T-helper 17 cell (primary cell): Measurements from ENCODE around the gene VPS4A. TPM values are rescaled to one million over a fixed set of nuclear protein-coding genes. Genes with fewer than 3 reads are reported as not detected.

Source experiments
- ATAC-seq: fragments of 150-1000 bp; cut with Tn5 transposase; 2 replicates; pipeline ENCODE4 v1.10.0; 2021; ENCODE audit warnings: mild to moderate bottlenecking, moderate library complexity
- DNase-seq, 3 donors: peaks; one replicate each; pipeline versions ENCODE4 v3.0.0 to v3.0.0-alpha.2; 2020 to 2021
- H3K9me3 ChIP-seq: one replicate; pipeline ENCODE4 v1.7.0; 2013; ENCODE audit warnings: low read length, mild to moderate bottlenecking; ENCODE audit not compliant: control insufficient read depth, poor library complexity, severe bottlenecking
- H3K27ac Mint-ChIP-seq: one replicate; pipeline ENCODE4 v1.8.0; 2022; ENCODE audit warnings: mild to moderate bottlenecking, moderate library complexity, mixed read lengths
- H3K27me3 Mint-ChIP-seq: one replicate; pipeline ENCODE4 v1.8.0; 2022; ENCODE audit warnings: mixed read lengths
- H3K36me3 Mint-ChIP-seq: one replicate; pipeline ENCODE4 v1.8.0; 2022; ENCODE audit warnings: low read depth, mixed read lengths
- H3K4me1 Mint-ChIP-seq: one replicate; pipeline ENCODE4 v1.8.0; 2022; ENCODE audit warnings: mild to moderate bottlenecking, mixed read lengths
- H3K4me3 Mint-ChIP-seq: one replicate; pipeline ENCODE4 v1.8.0; 2022; ENCODE audit warnings: mild to moderate bottlenecking, moderate library complexity, mixed read lengths
- total RNA-seq, 4 donors: library from RNA in 2 of 4; stranded (reverse) in 2 of 4; gene quantifications; one replicate each; pipeline ENCODE4 v1.2.3 and lab custom pipeline; 2022 to 2026

The VPS4A gene
- total RNA-seq (10 to 100 TPM; 43.8 to 53.7 TPM), total RNA-seq (lab: John Stamatoyannopoulos, UW) (38.1 to 73.9 reads per million in 2 donors)

DNA sequence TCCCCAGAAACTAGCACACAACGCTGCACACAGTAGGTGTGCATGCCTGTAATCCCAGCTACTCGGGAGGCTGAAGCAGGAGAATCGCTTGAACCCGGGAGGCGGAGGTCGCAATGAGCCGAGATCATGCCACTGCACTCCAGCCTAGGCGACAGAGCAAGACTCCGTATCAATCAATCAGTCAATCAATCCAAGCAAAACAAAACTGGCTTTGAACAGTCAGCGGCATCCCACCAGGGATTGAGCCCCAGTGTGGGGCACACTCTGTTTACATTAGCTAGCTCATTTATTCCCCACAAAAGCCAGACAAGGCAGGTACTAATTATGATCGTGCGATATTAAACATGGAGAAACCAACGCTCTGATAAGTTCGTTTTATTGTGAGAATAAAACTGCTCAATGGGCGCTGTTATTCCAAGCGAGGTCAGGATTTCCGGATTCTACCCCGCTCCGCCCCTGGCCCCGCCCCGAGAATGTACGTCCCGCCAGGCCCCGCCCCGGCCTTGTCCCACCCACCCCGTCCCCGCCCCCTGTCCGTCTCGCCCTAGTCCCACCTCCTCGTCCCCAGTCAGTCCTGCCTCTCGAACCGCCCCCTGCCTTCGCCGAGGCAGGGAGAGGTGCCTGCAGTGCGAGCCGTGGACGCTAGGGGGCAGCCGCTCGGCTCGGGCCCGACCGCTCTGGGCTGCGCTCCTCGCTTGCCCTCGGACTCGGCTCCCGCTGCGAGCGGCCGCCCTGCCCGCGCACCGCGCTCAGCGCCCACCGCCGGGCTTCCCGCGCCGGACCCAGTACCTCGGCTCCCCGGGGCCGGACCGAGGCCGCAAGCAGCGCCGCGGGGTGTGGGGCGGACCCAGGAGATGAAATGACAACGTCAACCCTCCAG lies at the start of gene VPS4A:
Gene VPS4A, plus strand, starts transcription at position 698 of the 880 bp plus-strand sequence. Its CDS starts 162 bp downstream, at position 860.
- Mint-ChIP-seq H3K4me1 (peaks cover 22% of the 10 kb centered on the region), H3K4me3 (peak within 1 kb of the TSS; percentile 99), H3K36me3 (peaks cover 6% of the 10 kb centered on the region), H3K27me3 (no peaks in the 10 kb centered on the region), H3K27ac (peak within 1 kb of the TSS; percentile 98)
- peak; percentile 98 for ATAC-seq
- no peaks in the 10 kb centered on the region for H3K9me3 ChIP-seq
- DNase-seq: peak; percentile 97 to 100 (median 98)

DNA sequence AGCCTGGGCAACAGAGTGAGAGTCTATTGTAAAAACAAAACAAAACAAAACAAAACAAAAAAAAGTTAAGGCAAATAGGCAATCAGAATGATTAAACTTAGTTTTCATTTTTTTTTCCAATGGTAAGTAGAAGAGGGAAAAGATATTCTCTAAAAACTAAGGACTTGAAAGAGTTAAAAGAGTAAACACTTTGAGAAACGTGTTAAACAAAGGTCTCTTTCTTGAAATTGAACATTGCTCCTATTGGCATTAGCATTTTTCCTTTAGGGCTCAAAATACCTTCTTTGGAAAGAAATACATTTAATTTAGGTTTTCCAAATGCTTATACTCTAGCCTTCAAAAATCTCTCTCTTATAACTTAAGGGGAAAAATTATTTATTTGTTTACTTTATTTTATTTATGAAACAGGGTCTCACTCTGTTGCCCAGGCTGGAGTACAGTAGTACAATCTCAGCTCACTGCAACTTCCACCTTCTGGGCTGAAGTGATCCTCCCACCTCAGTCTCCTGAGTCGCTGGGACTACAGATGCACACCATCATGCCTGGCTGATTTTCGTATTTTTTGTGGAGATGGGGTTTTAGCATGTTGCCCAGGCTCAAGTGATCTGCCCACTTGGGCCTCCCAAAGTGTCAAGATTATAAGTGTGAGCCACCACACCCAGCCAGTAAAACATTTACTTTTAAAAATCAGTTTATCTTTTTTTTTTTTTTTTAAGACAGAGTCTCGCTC lies 44.7 kb upstream of the VPS4A start:
- Mint-ChIP-seq H3K27ac (peak overlapping the region; percentile 37), H3K27me3 (no peaks in the 10 kb centered on the region), H3K4me3 (no peak overlapping the region), H3K4me1 (peaks cover 2% of the 10 kb centered on the region), H3K36me3 (peaks cover 5% of the 10 kb centered on the region)
- DNase-seq (no peak), ATAC-seq (no peak)
- H3K9me3 ChIP-seq: no peaks in the 10 kb centered on the region

DNA sequence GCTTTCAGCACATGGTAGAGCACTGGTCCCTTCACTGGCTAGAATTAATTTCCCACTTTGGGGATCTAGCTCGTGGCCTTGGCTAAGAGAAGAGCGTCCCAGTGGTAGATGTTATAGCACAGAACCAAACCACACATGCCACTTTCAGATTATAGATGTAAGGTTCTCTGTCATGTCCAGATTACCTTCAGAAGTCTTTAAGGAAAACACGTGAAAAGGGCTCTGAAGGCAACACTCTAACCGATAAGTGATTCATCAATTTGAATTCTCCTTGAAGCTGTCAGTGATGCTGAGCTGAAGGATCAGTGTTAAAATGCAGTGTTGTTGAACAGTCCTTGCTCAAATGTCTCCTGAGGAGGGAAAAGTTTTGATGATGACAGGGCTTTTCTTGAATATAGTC lies 43.5 kb upstream of the VPS4A start:
- Mint-ChIP-seq H3K4me1 (peaks cover 2% of the 10 kb centered on the region), H3K27ac (no peak overlapping the region), H3K4me3 (no peak overlapping the region), H3K27me3 (no peaks in the 10 kb centered on the region), H3K36me3 (peaks cover 5% of the 10 kb centered on the region)
- DNase-seq (no peak), ATAC-seq (no peak)
- no peaks in the 10 kb centered on the region for H3K9me3 ChIP-seq

DNA sequence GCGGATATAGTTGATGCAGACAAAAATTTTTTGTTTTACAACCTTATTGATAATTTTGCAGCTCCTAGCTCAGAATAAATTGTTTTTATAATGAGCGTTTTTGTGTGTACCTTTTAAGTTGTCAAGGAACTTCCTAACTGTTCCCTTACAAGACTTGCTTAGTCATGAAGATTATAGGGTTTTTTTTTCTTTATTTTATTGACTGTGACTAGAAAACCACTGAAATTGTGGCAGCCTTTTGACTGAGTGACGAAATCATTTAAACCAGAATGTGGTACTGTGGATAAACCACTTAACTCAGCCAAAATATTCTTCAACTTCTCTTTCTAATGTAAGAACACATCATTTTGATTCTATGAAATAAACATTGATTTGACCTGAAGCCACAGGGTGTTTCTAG lies 40.8 kb upstream of the VPS4A start:
- ATAC-seq (no peak), DNase-seq (no peak)
- Mint-ChIP-seq H3K36me3 (peaks cover 2% of the 10 kb centered on the region), H3K27ac (no peak overlapping the region), H3K27me3 (no peaks in the 10 kb centered on the region), H3K4me1 (peaks cover 7% of the 10 kb centered on the region), H3K4me3 (no peak overlapping the region)
- H3K9me3 ChIP-seq: no peaks in the 10 kb centered on the region

DNA sequence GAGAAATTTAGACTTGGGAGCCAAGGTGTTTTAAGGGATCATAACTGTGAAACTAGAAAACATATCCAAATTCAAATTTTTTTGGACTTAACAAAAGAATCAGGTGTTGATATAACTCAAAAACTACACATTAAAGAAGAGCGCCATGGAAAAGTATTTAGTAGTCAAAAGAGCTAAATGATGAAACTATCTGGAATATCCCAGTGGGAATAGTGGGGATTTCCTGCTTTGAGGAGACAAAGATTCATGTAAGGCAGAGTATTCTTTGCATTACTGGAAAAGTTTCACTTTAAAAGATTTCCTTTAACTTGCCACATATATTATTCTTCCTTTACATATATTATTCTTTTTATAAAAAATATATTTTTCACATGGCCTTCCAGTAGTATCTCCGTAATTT lies 40.3 kb upstream of the VPS4A start:
- peaks cover 8% of the 10 kb centered on the region for H3K4me1 Mint-ChIP-seq
- DNase-seq (no peak), ATAC-seq (no peak)
- peaks cover 2% of the 10 kb centered on the region for H3K36me3 Mint-ChIP-seq
- no peaks in the 10 kb centered on the region for H3K9me3 ChIP-seq
- no peaks in the 10 kb centered on the region for H3K27me3 Mint-ChIP-seq
- H3K27ac Mint-ChIP-seq: no peak overlapping the region
- H3K4me3 Mint-ChIP-seq: no peak overlapping the region

DNA sequence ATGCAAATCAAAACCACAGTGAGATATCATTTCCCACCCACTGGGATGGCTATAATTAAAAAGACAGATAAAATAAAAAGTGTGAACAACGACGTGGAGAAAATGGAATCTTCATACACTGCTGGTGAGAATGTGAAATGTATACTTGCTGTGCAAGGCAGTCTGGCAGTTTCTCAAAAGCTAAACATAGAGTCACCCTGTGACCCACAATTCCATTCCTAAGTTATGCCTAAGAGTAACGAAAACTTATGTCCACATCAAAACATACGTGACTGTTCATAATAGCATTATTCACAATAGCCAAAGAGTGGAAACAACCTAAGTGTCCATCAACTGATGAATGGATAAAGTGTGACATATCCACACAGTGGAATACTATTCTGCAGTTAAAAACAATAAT lies 38.1 kb upstream of the VPS4A start:
- Mint-ChIP-seq H3K27me3 (no peaks in the 10 kb centered on the region), H3K36me3 (no peaks in the 10 kb centered on the region), H3K4me1 (peaks cover 10% of the 10 kb centered on the region), H3K27ac (peak overlapping the region; percentile 9), H3K4me3 (no peak overlapping the region)
- ATAC-seq (no peak), DNase-seq (no peak)
- no peaks in the 10 kb centered on the region for H3K9me3 ChIP-seq

DNA sequence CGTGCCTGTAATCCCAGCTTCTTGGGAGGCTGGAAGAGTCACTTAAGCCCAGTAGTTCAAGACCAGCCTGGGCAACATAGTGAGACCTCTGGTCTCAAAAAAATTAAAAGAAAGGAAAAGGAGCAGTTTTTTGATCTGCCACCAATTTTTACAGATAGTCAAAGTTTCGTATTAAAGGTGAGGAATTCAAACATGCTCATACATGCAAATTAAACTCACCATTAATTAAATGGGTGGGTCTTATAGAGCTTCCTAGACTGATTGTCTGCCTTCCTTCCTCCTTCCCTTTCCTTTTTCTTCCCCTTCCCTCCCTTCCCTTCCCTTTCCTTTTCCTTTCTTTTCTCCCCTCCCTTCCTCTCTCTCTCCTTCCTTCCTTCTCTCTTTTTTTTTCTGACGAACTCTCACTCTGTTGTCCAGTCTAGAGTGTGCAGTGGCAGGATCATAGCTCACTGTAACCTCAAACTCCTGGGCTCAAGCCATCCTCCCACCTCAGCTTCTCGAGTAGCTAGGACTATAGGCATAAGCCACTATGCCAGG lies 36.4 kb upstream of the VPS4A start:
- DNase-seq (no peak), ATAC-seq (no peak)
- Mint-ChIP-seq H3K27ac (peak overlapping the region; percentile 74), H3K27me3 (no peaks in the 10 kb centered on the region), H3K4me1 (peaks cover 13% of the 10 kb centered on the region), H3K36me3 (no peaks in the 10 kb centered on the region), H3K4me3 (no peak overlapping the region)
- no peaks in the 10 kb centered on the region for H3K9me3 ChIP-seq

DNA sequence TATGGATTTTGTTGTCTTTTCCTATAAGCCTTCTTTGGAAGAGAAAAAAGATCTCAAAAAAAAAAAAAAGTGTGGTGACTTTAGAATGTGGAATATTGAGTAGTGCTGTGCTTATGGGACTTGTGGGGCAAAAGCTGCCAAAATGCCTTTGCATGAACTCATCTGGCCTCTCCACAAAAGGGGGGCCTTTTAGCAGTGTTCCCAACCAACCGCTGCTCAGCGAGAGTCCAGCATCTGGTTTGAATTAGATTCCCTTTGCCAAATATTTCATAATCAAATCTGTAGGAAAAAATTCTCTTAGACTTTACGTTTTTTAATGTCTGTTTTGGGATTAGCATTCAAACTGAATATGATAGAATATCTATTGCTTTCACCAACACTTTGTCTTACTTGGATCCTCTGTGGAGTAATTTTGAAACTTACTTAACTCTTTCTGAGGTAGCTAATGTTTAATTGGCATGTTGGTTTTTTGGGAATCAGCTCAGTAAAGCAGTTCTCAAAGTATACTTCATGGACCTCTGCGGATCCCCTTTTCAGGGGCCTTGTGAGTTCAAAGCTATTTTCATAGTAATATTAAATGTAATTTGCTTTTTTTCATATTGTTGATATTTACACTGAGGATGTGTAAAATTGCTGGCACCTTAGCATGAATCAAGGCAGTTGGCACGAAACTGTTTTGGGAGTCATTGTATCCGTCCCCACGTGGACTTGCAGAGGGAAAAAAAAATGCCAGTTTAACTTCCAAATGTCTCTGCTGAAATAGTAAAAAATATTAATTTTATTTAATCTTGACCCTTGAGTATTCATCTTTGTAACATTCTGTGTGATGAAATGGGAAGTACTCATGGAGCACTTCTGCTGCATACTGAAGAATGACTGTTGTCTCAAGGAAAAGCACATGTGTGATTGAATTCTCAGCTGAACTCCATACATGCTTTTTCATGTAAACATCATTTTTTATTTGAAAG lies 34.7 kb upstream of the VPS4A start:
- H3K9me3 ChIP-seq: no peaks in the 10 kb centered on the region
- no peaks in the 10 kb centered on the region for H3K27me3 Mint-ChIP-seq
- DNase-seq: no peak
- no peaks in the 10 kb centered on the region for H3K36me3 Mint-ChIP-seq
- peaks cover 13% of the 10 kb centered on the region for H3K4me1 Mint-ChIP-seq
- ATAC-seq: no peak
- peak overlapping the region; percentile 74 for H3K27ac Mint-ChIP-seq
- no peak overlapping the region for H3K4me3 Mint-ChIP-seq

DNA sequence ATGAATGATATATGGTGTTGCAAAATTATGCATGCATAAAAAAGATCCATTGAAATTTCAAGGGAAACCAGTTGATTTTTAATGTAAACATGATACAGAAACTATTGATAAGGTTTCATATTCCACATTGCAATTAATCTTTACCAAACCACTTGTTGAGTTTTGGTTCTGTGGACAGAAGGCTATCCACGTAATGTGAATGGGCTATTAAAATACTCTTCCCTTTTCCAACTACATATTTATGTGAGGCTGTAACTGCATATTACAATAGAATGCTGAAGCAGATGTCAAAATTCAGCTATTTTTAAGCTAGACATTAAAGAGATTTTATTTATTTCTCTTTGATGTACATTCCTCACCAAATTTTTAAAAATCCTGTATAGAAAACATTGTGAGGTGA lies 33.7 kb upstream of the VPS4A start:
- Mint-ChIP-seq H3K36me3 (no peaks in the 10 kb centered on the region), H3K4me3 (no peak overlapping the region), H3K4me1 (peaks cover 13% of the 10 kb centered on the region), H3K27me3 (no peaks in the 10 kb centered on the region), H3K27ac (peak overlapping the region; percentile 32)
- ATAC-seq (no peak), DNase-seq (no peak)
- H3K9me3 ChIP-seq: no peaks in the 10 kb centered on the region

DNA sequence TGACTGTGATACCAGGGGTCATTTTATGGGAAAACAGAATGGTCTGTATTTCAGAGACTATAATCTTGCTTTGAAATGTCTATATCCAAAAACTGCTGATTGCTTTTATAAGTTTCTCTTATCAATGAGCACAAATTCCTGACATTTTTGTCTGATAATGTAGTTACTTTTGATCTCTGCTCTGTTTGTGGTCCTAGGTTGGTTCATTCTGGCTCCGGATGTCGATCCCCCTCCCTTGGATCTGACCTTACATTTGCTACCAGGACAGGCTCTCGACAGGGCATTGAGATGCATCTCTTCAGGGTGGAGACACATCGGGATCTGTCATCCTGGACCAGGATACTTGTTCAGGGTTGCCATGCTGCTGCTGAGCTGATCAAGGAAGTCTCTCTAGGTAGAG lies 27.3 kb upstream of the VPS4A start:
- H3K4me1 Mint-ChIP-seq: peaks cover 3% of the 10 kb centered on the region
- DNase-seq (no peak), ATAC-seq (no peak)
- H3K27me3 Mint-ChIP-seq: no peaks in the 10 kb centered on the region
- H3K36me3 Mint-ChIP-seq: no peaks in the 10 kb centered on the region
- no peak overlapping the region for H3K4me3 Mint-ChIP-seq
- H3K27ac Mint-ChIP-seq: peak overlapping the region; percentile 11
- H3K9me3 ChIP-seq: no peaks in the 10 kb centered on the region

DNA sequence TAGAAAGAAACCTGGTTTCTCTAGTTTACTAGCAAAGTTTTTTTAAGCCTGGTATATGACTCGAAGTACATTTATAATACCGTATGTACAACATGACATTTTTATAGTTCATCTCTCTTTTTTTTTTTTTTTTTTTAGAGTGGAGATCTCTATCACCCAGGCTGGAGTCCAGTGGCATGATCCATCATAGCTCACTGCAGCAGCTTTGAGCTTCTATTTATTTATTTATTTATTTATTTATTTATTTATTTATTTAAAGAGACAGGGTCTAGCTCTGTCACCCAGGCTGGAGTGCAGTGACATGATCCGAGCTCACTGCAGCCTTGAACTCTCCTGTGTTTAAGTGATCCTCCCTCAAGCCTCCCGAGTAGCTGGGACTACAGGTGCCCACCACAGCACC lies 25.9 kb upstream of the VPS4A start:
- no peak for ATAC-seq
- DNase-seq: no peak
- H3K27ac Mint-ChIP-seq: no peak overlapping the region
- H3K27me3 Mint-ChIP-seq: no peaks in the 10 kb centered on the region
- H3K36me3 Mint-ChIP-seq: no peaks in the 10 kb centered on the region
- no peak overlapping the region for H3K4me3 Mint-ChIP-seq
- H3K4me1 Mint-ChIP-seq: no peaks in the 10 kb centered on the region
- no peaks in the 10 kb centered on the region for H3K9me3 ChIP-seq

DNA sequence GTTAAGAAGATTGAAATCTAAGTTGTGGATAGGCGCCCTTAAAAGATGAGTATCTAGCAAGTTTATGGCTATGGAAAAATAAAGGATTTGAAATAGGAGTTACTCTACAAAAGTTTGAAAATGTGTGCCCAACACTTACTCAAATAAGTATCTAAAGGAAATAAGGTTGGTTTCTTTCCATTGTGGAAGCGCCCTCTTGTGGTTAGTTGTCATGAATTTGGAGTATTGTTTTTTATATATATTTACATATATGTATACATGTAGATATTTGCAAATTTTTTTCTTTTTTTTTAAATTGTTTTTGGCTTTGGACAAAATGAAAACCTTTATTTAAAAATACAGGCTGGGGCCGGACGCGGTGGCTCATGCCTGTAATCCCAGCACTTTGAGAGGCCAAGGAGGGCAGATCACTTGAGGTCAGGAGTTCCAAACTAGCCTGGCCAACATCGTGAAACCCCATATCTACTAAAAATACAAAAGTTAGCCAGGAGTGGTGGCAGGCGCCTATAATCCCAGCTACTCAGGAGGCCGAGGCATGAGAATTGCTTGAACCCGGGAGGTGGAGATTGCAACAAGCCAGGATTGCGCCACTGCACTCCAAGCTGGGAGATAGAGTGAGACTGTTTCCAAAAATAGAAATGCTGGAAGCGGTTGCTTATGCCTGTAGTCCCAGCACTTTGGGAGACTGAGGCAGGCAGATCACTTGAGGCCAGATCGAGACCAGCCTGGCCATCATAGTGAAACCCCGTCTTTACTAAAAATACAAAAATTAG lies 24.0 kb upstream of the VPS4A start:
- Mint-ChIP-seq H3K4me1 (no peaks in the 10 kb centered on the region), H3K27me3 (no peaks in the 10 kb centered on the region), H3K27ac (no peak overlapping the region), H3K4me3 (no peak overlapping the region), H3K36me3 (no peaks in the 10 kb centered on the region)
- ATAC-seq: no peak
- H3K9me3 ChIP-seq: no peaks in the 10 kb centered on the region
- peak in 1 of 3 donors; percentile 36 for DNase-seq
